ENCODE measurements around the gene CGGBP1.
A peak's percentile ranks its signal among the peaks of the same experiment; 100 is the strongest.
"Not testable (repeated sequence)": the region's sequence is repeated elsewhere in the genome, so short reads cannot be mapped to it uniquely, and the experiment has no call there.

Gene CGGBP1

DNA sequence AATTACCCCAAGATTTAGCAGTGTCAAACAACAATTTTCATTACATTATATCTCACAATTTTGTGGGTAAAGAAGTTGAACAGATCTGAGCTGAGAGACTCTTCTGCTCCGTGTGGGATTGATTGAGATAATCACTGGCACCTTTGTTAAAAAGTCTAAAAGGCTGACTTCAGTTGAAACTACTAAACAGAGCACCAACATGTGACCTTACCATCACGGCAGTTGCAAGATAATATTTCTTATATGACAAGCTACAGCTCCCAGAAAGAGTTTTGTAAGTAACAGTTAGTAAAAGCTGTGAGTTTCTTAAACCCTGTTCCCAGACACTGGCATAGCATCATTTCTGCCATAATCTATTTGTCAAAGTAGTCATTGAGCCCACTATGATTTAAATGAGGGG, 25.0 kb downstream of the CGGBP1 start:
- no peak for DNase-seq

DNA sequence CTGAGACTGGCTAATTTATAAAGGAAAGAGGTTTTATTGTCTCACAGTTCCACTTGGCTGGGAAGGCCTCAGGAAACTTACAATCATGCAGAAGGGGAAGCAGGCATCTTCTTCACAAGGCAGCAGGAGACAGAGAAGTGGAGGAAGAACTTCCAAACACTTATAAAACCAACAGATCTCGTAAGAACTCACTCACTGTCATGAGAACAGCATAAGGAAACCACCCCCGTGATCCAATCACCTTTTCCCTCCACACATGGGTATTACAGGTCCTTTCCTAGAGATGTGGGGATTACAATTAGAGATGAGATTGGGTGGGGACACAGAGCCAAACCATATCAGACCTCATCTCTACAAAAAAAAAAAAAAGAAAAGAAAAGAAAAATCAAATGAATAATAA, 25.7 kb downstream of the CGGBP1 start:
- no peak for DNase-seq

DNA sequence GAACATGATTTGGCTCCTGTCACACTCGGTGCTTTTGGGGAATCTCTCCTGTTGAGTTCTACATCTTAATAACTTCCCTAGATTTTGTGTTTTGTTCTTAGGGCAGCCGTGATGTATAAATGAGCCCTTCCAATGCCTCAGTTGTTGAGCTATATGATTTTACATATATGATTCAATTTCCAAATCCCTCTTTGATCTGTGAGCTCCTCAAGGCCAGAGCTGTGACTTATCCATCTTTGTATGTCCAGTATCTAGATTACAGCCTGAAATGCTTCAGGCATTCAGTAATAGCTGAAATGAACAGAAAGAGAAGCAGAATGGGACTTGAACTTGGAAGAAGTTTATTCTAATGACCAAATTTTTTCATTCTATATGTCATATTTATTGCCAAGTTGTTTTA, 26.6 kb downstream of the CGGBP1 start:
- DNase-seq, result no peak

DNA sequence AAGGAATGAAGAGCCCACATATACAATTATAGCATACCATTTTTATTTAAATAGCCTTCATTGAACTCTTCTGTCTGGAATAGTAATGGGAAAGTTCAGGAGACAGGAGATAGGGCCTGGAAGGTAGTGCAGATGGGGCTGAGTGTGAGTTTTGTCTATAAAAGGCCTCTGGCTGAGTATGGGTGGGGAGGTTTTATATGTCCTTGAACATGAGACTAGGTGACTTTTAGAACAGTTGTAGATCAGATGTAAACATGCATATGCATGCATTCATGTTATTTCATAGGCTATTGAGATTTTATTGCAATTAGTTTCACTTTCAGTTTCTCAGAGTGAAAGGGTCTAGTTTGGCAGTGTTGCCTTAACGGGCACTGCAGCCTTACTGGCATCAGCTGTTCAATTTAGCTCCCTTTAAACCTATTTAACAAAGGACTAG, 27.1 kb downstream of the CGGBP1 start:
- peak; percentile 19 for DNase-seq

DNA sequence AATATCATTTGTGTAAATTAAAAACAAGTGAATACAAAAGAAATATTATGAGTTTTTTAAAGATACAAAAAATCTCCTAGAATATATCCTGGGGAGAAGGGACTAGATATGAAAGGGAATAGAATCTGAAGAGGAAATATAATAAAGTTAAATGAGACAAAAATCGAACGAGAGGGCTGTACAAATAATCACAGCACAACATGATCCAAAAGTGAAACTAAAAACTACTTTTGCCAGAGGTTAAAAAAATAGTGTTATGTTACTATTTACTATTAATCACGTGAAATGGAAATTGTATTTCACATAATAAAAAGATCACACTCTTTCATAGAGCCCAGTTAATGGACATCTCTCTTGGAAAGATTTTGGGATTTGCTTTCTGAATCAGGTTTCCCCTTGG, 28.6 kb downstream of the CGGBP1 start:
- no peak for DNase-seq

GRCh38 chr3:88028876-88029275, 29.9 kb downstream of the CGGBP1 start:
- no peak for DNase-seq

DNA sequence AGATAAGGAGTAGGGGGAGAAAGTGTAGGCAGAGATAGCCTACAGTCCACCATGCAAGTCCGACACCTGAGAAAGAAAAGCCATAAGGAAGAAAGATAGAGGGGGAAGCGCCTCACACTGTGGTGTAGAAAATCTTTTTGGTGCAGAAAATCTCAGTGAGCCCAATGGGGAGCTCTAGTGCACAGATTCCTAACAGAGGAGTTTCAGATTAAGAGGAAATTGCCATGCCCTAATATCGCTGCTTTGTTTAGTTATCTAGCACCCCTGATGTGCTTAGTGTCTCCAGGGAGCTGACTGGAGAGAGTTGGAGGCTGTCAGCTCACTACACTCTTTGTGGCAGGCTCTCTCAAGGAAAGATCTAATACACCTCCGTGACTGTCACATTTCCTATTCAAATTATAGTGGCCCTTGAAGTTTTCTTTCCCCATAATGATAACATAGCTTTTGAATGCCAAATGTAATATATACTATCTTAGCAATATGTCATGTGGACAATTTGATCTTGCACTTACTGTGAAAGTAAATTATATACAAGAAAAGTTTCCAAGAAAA, 33.7 kb downstream of the CGGBP1 start:
- no peak for DNase-seq

DNA sequence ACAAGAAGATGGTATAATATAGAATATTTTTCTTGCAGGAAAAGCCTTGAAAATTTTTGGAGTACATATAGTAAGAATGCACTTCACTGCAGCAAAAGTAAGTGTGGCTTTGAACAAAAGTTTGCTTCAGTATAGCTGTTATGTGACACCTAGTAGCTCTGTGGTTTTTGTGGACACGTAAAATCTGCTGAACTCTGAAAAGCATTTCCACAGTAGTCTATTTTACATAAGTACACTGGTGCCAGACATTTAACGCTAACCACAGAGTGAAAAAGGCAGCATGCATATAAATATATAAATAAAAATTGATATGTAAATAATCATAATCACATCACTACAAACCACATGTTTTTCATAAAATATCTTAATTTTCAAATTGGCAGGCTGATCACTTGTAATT, 39.8 kb downstream of the CGGBP1 start:
- DNase-seq, result no peak

- DNase-seq, result not testable (repeated sequence)
Observed at GRCh38 chr3:88015656-88016055, 43.1 kb downstream of the CGGBP1 start.

DNA sequence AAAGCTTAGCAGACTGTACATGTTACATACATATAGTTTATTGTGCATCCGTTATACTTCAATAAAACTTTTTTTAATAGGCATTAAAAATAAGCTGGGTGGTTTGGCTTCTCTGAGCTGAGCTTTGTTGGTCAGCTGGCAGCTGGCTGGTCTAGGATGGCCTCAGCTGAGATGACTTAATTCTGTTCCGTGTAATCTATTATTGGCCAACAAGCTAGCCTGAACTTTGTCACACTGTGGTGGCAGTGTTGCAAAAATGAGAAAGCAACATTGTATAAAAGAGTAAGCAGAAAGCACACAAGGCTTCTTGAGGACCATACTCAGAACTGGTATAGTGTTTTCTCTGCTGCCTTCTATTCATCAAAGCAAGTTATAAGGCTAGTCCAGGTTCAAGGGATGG, 45.2 kb downstream of the CGGBP1 start:
- no peak for DNase-seq

- DNase-seq, result no peak
Observed at GRCh38 chr3:88010810-88011209, 48.0 kb downstream of the CGGBP1 start.

DNA sequence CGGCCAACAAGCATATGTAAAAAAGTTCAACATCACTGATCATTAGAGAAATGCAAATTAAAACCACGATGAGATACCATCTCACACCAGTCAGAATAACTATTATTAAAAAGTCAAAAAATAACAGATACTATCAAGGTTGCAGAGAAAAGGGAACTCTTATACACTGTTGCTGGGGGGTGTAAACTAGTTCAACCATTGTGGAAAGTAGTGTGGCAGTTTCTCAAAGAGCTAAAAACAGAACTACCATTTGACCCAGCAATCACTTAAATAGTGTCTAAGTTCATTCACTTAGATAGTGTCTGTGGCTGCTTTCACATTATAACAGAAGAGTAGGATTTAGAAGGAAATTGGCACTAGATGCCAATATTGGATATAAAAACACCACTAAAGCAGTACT, 49.7 kb downstream of the CGGBP1 start:
- DNase-seq, result no peak

DNA sequence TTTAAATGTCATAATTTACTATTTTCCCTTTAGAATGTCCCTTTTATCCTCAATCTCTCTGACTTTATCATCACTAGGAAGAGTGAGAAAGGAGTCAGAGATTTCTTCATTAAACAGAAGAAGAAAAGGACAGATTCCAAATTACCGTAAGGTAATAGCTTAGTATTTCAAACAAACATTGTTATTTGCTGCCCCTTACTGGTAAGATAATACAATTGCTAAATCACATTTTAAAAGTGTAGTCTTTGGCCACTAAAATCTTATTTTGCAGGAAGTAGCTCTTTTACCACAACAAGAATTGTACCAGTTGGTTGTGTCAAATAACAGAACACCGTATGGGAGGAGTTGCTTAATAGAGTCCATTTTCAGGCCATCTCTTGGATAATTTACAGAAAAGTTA, 53.7 kb downstream of the CGGBP1 start:
- DNase-seq, result peak; percentile 4

DNA sequence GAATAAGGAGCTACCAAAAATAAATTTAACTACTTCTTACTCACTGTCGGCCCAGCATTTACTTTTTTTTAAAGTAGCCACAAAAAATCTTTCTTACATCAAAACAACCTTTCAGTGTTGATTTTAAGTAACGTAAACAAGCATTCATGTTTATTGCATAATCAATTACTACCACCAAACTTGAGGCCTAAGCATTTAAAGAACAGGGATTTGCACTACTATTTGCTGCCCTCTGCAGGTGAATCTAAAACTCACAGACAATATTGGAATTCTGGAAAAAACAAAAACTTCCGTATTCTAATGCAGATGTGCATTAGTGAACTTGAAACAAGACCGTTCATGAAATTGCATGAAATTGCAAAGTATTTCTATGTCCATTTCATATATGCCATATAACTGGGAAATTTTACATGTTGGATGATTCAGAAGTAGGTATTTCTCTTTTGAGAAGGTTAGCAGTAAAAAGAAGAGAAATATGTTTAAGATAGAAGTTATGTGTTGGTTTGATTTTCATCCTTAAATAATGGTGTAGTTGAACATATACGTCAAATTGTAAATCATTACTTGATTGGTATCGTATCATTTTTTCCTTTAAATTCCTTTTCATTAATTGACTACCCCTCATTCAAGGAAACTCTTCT, 55.6 kb downstream of the CGGBP1 start:
- peak; percentile 25 for DNase-seq

DNA sequence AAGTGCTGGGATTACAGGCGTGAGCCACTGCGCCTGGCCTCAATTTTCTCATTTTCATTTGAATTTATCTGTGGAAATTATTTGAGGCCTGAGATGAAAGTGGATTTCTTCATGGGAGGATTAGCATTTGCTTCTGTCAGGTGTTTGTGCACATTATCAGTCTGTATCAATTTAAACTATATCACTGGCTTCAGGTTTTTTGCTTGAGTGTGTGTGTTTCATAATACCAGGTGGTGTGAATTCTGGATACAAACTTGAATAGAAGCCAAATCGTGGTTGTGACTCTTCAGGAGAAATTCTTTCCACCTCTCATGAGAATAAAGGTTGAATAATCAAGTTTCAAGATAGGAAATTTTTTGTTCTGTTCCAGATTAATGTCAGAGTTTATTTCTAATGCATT, 56.4 kb downstream of the CGGBP1 start:
- no peak for DNase-seq
